ENCODE results near the gene KCNAB2.

KCNAB2 gene

GRCh38 chr1:6084781-6085495 lies 39.2 kb downstream of the KCNAB2 start (continued):
- TF ChIP-seq TSHZ2 (CRISPR knock-in tag; IDR thresholded peaks at IDR 0.05) (no peak), TOX (CRISPR knock-in tag; IDR thresholded peaks at IDR 0.05; ENCODE audit: borderline replicate concordance) (no peak)

DNA sequence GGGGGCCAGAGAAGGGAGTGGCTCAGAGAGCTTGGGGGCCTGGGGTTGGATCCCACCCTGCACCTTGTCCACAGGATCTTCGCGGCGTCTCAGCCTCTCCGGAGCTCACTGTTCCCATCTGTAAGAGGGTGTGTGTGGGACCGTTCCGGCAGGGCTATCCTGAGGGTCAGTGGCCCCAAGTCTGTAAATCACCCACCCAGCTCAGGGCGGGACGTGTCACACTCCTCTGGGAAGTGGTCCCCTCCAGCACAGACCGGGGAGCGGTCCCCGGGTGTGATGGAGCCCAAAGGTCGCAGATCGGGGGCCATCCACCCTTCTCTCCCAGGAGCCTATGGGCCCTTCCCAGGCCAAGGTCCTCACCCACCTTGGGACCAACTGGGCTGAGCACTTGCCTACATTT lies 40.0 kb downstream of the KCNAB2 start:
- no peak for TF ChIP-seq GLIS3 (CRISPR knock-in tag; IDR thresholded peaks at IDR 0.05)
- no peak for TF ChIP-seq ZNF70 (CRISPR knock-in tag; IDR thresholded peaks at IDR 0.05)
- TF ChIP-seq BACH2 (CRISPR knock-in tag; IDR thresholded peaks at IDR 0.05; ENCODE audit: borderline replicate concordance), result no peak
- TF ChIP-seq ZNF565 (CRISPR knock-in tag; conservative IDR thresholded peaks at IDR 0.05; ENCODE audit: low read depth), result no peak
- TF ChIP-seq OSR1 (CRISPR knock-in tag; IDR thresholded peaks at IDR 0.05), result no peak
- TF ChIP-seq TCF4 (CRISPR knock-in tag; IDR thresholded peaks at IDR 0.05; ENCODE audit: borderline replicate concordance), result no peak
- no peak for TF ChIP-seq ZNF8 (CRISPR knock-in tag; IDR thresholded peaks at IDR 0.05)
- TF ChIP-seq CSDC2 (CRISPR knock-in tag; IDR thresholded peaks at IDR 0.05), result no peak
- no peak for TF ChIP-seq SNAI2 (CRISPR knock-in tag; IDR thresholded peaks at IDR 0.05)
- no peak for TF ChIP-seq PPARA (CRISPR knock-in tag; IDR thresholded peaks at IDR 0.05; ENCODE audit: borderline replicate concordance)
- TF ChIP-seq, protein P1, sequence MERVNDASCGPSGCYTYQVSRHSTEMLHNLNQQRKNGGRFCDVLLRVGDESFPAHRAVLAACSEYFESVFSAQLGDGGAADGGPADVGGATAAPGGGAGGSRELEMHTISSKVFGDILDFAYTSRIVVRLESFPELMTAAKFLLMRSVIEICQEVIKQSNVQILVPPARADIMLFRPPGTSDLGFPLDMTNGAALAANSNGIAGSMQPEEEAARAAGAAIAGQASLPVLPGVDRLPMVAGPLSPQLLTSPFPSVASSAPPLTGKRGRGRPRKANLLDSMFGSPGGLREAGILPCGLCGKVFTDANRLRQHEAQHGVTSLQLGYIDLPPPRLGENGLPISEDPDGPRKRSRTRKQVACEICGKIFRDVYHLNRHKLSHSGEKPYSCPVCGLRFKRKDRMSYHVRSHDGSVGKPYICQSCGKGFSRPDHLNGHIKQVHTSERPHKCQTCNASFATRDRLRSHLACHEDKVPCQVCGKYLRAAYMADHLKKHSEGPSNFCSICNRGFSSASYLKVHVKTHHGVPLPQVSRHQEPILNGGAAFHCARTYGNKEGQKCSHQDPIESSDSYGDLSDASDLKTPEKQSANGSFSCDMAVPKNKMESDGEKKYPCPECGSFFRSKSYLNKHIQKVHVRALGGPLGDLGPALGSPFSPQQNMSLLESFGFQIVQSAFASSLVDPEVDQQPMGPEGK (CRISPR knock-in tag; IDR thresholded peaks at IDR 0.05; ENCODE audit: borderline replicate concordance), result no peak
- TF ChIP-seq, protein P2, sequence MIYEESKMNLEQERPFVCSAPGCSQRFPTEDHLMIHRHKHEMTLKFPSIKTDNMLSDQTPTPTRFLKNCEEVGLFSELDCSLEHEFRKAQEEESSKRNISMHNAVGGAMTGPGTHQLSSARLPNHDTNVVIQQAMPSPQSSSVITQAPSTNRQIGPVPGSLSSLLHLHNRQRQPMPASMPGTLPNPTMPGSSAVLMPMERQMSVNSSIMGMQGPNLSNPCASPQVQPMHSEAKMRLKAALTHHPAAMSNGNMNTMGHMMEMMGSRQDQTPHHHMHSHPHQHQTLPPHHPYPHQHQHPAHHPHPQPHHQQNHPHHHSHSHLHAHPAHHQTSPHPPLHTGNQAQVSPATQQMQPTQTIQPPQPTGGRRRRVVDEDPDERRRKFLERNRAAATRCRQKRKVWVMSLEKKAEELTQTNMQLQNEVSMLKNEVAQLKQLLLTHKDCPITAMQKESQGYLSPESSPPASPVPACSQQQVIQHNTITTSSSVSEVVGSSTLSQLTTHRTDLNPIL (CRISPR knock-in tag; IDR thresholded peaks at IDR 0.05; ENCODE audit: low read depth), result no peak
- TF ChIP-seq, protein P3, sequence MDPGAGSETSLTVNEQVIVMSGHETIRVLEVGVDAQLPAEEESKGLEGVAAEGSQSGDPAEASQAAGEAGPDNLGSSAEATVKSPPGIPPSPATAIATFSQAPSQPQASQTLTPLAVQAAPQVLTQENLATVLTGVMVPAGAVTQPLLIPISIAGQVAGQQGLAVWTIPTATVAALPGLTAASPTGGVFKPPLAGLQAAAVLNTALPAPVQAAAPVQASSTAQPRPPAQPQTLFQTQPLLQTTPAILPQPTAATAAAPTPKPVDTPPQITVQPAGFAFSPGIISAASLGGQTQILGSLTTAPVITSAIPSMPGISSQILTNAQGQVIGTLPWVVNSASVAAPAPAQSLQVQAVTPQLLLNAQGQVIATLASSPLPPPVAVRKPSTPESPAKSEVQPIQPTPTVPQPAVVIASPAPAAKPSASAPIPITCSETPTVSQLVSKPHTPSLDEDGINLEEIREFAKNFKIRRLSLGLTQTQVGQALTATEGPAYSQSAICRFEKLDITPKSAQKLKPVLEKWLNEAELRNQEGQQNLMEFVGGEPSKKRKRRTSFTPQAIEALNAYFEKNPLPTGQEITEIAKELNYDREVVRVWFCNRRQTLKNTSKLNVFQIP (CRISPR knock-in tag; IDR thresholded peaks at IDR 0.05; ENCODE audit: borderline replicate concordance, low read depth), result no peak
- TF ChIP-seq ZC3H10 (CRISPR knock-in tag; IDR thresholded peaks at IDR 0.05), result no peak
- no peak for TF ChIP-seq ISL1 (CRISPR knock-in tag; IDR thresholded peaks at IDR 0.05)
- ATAC-seq, result no peak

DNA sequence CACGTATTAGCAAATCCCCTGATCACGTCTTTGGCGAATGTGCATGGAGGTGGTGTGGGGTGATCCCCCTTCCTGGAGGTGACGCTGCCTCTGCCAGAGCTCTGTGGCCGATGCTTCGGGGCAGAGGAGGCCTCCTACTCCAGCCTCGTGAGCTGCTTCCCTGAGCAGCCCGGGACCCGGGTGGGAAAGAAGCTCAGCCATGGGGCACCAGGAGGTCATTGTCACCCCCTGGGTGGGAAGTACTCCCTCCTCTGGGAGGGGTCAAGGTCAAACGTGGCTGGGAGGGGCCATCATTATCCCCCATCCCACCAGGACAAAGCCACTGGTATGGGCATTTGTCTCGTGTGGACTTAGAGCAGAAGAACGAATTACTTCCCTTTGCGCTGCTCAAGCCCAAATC lies 40.7 kb downstream of the KCNAB2 start:
- TF ChIP-seq ZNF565 (CRISPR knock-in tag; conservative IDR thresholded peaks at IDR 0.05; ENCODE audit: low read depth), result no peak
- TF ChIP-seq ZNF8 (CRISPR knock-in tag; IDR thresholded peaks at IDR 0.05), result no peak
- no peak for TF ChIP-seq TSHZ2 (CRISPR knock-in tag; IDR thresholded peaks at IDR 0.05)
- TF ChIP-seq RARB (CRISPR knock-in tag; IDR thresholded peaks at IDR 0.05), result no peak
- no peak for TF ChIP-seq CSDC2 (CRISPR knock-in tag; IDR thresholded peaks at IDR 0.05)
- TF ChIP-seq TOX (CRISPR knock-in tag; IDR thresholded peaks at IDR 0.05; ENCODE audit: borderline replicate concordance), result no peak
- TF ChIP-seq, protein P1 (CRISPR knock-in tag; IDR thresholded peaks at IDR 0.05; ENCODE audit: borderline replicate concordance), result no peak
- TF ChIP-seq ZFP3 (CRISPR knock-in tag; IDR thresholded peaks at IDR 0.05), result no peak
- TF ChIP-seq ZC3H10 (CRISPR knock-in tag; IDR thresholded peaks at IDR 0.05), result no peak
- TF ChIP-seq ISL1 (CRISPR knock-in tag; IDR thresholded peaks at IDR 0.05), result no peak
- TF ChIP-seq ARNTL (CRISPR knock-in tag; IDR thresholded peaks at IDR 0.05; ENCODE audit: borderline replicate concordance, low read depth), result no peak
- no peak for TF ChIP-seq CSRNP3 (CRISPR knock-in tag; IDR thresholded peaks at IDR 0.05)
- TF ChIP-seq TCF4 (CRISPR knock-in tag; IDR thresholded peaks at IDR 0.05; ENCODE audit: borderline replicate concordance), result no peak
- no peak for TF ChIP-seq ZNF70 (CRISPR knock-in tag; IDR thresholded peaks at IDR 0.05)
- no peak for TF ChIP-seq ESRRG (CRISPR knock-in tag; IDR thresholded peaks at IDR 0.05)
- no peak for ATAC-seq

Data from SK-N-SH treated with all-trans-retinoic acid at 6 μM for 48 hours (cell line).